Measurements from ENCODE around the gene FEZF2.

DNA sequence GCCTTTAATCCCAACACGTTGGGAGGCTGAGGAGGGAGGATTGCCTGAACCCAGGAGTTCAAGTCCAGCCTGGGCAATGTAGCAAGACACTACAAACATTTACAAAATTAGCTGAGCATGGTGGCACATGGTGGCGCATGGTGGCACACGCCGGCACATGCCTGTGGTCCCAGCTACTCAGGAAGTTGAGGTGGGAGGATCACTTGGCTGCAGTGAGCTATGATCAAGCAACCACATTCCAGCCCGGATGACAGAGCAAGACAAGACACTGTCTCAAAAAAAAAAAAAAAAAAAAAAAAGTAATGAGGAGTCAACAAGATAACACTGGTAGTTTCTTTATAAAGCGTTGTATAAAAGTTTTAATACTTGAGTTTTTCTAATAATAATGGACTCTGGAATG, 10.1 kb downstream of the FEZF2 start:
- TF ChIP-seq, protein P1, sequence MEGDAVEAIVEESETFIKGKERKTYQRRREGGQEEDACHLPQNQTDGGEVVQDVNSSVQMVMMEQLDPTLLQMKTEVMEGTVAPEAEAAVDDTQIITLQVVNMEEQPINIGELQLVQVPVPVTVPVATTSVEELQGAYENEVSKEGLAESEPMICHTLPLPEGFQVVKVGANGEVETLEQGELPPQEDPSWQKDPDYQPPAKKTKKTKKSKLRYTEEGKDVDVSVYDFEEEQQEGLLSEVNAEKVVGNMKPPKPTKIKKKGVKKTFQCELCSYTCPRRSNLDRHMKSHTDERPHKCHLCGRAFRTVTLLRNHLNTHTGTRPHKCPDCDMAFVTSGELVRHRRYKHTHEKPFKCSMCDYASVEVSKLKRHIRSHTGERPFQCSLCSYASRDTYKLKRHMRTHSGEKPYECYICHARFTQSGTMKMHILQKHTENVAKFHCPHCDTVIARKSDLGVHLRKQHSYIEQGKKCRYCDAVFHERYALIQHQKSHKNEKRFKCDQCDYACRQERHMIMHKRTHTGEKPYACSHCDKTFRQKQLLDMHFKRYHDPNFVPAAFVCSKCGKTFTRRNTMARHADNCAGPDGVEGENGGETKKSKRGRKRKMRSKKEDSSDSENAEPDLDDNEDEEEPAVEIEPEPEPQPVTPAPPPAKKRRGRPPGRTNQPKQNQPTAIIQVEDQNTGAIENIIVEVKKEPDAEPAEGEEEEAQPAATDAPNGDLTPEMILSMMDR (IDR thresholded peaks at IDR 0.05) = no peak
- no peak for TF ChIP-seq MXD4 (CRISPR knock-in tag; IDR thresholded peaks at IDR 0.05; ENCODE audit: borderline replicate concordance)
- TF ChIP-seq, protein P2, sequence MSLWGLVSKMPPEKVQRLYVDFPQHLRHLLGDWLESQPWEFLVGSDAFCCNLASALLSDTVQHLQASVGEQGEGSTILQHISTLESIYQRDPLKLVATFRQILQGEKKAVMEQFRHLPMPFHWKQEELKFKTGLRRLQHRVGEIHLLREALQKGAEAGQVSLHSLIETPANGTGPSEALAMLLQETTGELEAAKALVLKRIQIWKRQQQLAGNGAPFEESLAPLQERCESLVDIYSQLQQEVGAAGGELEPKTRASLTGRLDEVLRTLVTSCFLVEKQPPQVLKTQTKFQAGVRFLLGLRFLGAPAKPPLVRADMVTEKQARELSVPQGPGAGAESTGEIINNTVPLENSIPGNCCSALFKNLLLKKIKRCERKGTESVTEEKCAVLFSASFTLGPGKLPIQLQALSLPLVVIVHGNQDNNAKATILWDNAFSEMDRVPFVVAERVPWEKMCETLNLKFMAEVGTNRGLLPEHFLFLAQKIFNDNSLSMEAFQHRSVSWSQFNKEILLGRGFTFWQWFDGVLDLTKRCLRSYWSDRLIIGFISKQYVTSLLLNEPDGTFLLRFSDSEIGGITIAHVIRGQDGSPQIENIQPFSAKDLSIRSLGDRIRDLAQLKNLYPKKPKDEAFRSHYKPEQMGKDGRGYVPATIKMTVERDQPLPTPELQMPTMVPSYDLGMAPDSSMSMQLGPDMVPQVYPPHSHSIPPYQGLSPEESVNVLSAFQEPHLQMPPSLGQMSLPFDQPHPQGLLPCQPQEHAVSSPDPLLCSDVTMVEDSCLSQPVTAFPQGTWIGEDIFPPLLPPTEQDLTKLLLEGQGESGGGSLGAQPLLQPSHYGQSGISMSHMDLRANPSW (CRISPR knock-in tag; conservative IDR thresholded peaks at IDR 0.05; ENCODE audit: low read depth) = no peak
- TF ChIP-seq, protein P3, sequence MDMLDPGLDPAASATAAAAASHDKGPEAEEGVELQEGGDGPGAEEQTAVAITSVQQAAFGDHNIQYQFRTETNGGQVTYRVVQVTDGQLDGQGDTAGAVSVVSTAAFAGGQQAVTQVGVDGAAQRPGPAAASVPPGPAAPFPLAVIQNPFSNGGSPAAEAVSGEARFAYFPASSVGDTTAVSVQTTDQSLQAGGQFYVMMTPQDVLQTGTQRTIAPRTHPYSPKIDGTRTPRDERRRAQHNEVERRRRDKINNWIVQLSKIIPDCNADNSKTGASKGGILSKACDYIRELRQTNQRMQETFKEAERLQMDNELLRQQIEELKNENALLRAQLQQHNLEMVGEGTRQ (CRISPR knock-in tag; IDR thresholded peaks at IDR 0.05) = no peak
- TF ChIP-seq, protein P4, sequence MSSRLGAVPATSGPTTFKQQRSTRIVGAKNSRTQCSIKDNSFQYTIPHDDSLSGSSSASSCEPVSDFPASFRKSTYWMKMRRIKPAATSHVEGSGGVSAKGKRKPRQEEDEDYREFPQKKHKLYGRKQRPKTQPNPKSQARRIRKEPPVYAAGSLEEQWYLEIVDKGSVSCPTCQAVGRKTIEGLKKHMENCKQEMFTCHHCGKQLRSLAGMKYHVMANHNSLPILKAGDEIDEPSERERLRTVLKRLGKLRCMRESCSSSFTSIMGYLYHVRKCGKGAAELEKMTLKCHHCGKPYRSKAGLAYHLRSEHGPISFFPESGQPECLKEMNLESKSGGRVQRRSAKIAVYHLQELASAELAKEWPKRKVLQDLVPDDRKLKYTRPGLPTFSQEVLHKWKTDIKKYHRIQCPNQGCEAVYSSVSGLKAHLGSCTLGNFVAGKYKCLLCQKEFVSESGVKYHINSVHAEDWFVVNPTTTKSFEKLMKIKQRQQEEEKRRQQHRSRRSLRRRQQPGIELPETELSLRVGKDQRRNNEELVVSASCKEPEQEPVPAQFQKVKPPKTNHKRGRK (CRISPR knock-in tag; IDR thresholded peaks at IDR 0.05; ENCODE audit: borderline replicate concordance) = no peak

Data from WTC11 (cell line).